Measurements from ENCODE around the gene MOCS2. TPM values are rescaled to one million over a fixed set of nuclear protein-coding genes. Genes with fewer than 3 reads are reported as not detected.
A peak's percentile ranks its signal among the peaks of the same experiment; 100 is the strongest.

MOCS2 gene
- total and polyA plus RNA-seq, 9 donors, result 39.6 to 51.8 (median 43.7) TPM

DNA sequence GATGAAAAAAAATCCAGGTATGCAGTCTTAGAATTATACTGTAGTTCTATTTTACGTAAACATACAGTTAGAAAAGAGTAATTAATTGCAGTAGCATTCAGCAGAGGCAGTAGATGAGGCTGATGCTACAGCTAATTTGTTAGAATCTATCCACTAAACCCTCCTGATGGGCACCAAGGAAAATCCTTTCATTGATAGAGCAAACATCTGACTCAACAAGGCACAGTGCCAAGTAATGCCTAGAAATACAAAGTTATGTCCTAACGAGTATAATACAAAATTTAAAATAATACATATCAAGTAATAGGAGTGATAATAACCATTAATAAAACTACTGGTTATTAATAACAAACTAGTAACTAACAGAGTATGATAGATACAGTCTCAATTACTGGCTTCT, 9.0 kb downstream of the MOCS2 start:
- Histone ChIP-seq H3K4me3 (ENCODE audit: low read length) (no peak overlapping the region), H3K4me1 (ENCODE audit: control insufficient read depth, insufficient read depth, low read length) (no peaks in the 10 kb centered on the region), H3K36me3 (ENCODE audit: control insufficient read depth, insufficient read depth, low read length) (peaks cover 22% of the 10 kb centered on the region), H3K9me3 (replicated peaks; ENCODE audit: control insufficient read depth, low read depth, low read length) (no peaks in the 10 kb centered on the region), H3K27me3 (ENCODE audit: control insufficient read depth, insufficient read depth, low read length) (no peaks in the 10 kb centered on the region), H3K27ac (ENCODE audit: low read length) (no peak overlapping the region)
- no CpG with 5 or more reads among the region's 2 CpGs for WGBS (ENCODE audit: insufficient coverage)
- no peak for DNase-seq

DNA sequence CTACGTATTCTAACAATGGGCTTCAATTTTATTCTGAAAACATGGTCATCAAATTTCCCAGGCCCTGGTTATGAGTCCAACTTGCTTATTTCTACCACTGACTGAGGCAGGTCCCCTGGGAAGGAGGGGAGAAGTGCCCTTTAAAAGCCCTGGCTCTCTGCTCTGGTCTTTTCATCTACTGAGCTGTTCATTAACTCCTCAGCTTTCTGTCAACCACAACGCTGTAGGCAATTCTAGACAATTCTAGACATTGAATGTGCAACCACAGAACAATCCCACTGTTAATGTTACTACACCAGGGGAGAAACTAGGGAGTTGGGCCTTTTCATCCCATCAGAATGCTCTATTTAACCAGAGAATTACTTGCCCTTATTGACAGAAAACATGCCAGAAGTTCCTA, 10.0 kb downstream of the MOCS2 start:
- DNase-seq, result no peak
- H3K27me3 ChIP-seq (ENCODE audit: control insufficient read depth, insufficient read depth, low read length), result no peaks in the 10 kb centered on the region
- H3K9me3 ChIP-seq (replicated peaks; ENCODE audit: control insufficient read depth, low read depth, low read length), result no peaks in the 10 kb centered on the region
- whole genome bisulfite sequencing (ENCODE audit: insufficient coverage), result 86% methylated on average over 1 of the region's 2 CpGs
- no peak overlapping the region for H3K27ac ChIP-seq (ENCODE audit: low read length)
- no peaks in the 10 kb centered on the region for H3K4me1 ChIP-seq (ENCODE audit: control insufficient read depth, insufficient read depth, low read length)
- H3K36me3 ChIP-seq (ENCODE audit: control insufficient read depth, insufficient read depth, low read length), result peaks cover 27% of the 10 kb centered on the region
- H3K4me3 ChIP-seq (ENCODE audit: low read length), result no peak overlapping the region

DNA sequence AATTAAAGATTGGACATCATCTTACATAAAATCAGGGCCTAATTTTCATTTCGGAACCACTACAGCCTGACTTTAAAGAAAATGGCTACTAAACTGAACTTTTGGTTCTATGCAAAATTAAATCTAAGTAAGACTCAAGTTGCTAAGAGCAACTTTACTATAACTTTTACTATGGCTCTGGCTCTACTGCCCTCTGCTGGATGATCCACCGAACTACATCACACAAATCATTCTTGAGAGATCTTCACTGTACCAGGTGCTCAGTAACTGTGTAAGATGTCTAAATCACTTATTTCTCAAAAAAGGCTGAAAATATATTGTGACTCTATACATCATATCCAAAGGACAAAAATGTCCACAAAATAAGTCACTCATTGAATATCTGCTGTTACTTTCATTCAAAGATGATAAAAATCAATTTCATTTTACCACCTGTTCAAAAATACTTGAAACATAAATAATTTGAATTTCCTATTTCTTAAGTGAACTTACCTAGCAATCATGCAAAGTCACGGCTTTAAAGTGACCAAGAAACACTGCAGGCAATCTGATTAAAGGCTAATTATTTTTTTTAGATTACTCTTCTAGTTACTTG, 13.5 kb downstream of the MOCS2 start:
- Histone ChIP-seq H3K27me3 (ENCODE audit: control insufficient read depth, insufficient read depth, low read length) (no peaks in the 10 kb centered on the region), H3K36me3 (ENCODE audit: control insufficient read depth, insufficient read depth, low read length) (peaks cover 24% of the 10 kb centered on the region), H3K27ac (ENCODE audit: low read length) (no peak overlapping the region), H3K9me3 (replicated peaks; ENCODE audit: control insufficient read depth, low read depth, low read length) (no peaks in the 10 kb centered on the region), H3K4me3 (ENCODE audit: low read length) (no peak overlapping the region), H3K4me1 (ENCODE audit: control insufficient read depth, insufficient read depth, low read length) (peaks cover 2% of the 10 kb centered on the region)
- DNase-seq, result peak; percentile 76
- no CpG with 5 or more reads among the region's 3 CpGs for WGBS (ENCODE audit: insufficient coverage)

DNA sequence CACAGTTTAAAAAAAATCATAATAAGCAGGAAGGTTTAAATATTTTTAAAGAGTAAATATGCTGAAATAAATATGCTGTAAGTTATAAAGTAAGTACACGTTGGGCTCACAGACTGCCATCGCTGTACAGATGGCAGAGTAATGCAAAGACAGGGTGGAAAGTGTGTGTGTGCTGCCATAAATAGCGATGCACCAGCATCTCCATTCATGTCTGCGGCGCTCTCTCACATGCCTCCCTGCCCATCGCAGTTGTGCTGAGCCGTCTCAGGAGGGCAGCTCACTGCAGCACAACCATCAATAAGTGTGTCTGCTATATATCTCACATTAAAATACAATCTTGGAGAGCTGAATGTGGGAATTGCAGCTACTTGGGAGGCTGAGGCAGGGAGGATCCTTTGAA, 14.3 kb downstream of the MOCS2 start:
- peak; percentile 59 for DNase-seq
- Histone ChIP-seq H3K27me3 (ENCODE audit: control insufficient read depth, insufficient read depth, low read length) (no peaks in the 10 kb centered on the region), H3K36me3 (ENCODE audit: control insufficient read depth, insufficient read depth, low read length) (peaks cover 21% of the 10 kb centered on the region), H3K4me1 (ENCODE audit: control insufficient read depth, insufficient read depth, low read length) (peaks cover 5% of the 10 kb centered on the region), H3K4me3 (ENCODE audit: low read length) (no peak overlapping the region), H3K27ac (ENCODE audit: low read length) (peak overlapping the region; percentile 50), H3K9me3 (replicated peaks; ENCODE audit: control insufficient read depth, low read depth, low read length) (no peaks in the 10 kb centered on the region)
- WGBS (ENCODE audit: insufficient coverage), result 69% methylated on average over 3 of the region's 7 CpGs

DNA sequence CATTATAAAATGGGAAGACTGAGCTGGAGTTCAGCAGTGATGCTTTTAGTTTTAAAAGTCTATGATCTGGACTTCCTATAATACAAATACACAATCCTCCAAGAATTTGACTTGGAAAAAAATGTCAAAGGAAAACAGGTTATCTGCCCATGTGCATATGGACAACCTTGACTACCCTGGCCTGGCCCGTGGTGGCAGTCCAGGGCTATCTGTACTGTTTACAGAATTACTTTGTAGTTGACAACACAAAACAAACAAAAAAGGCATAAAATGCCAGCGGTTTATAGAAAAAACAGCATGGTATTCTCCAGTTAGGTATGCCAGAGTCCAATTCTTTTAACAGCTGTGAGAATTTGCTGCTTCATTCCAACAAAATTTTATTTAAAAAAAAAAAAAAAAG, 17.3 kb downstream of the MOCS2 start:
- DNase-seq, result peak; percentile 44
- Histone ChIP-seq H3K9me3 (replicated peaks; ENCODE audit: control insufficient read depth, low read depth, low read length) (no peaks in the 10 kb centered on the region), H3K4me3 (ENCODE audit: low read length) (no peak overlapping the region), H3K27ac (ENCODE audit: low read length) (no peak overlapping the region), H3K36me3 (ENCODE audit: control insufficient read depth, insufficient read depth, low read length) (peaks cover 10% of the 10 kb centered on the region), H3K27me3 (ENCODE audit: control insufficient read depth, insufficient read depth, low read length) (no peaks in the 10 kb centered on the region), H3K4me1 (ENCODE audit: control insufficient read depth, insufficient read depth, low read length) (peaks cover 10% of the 10 kb centered on the region)
- whole genome bisulfite sequencing (ENCODE audit: insufficient coverage), result 60% methylated on average over 1 of the region's 2 CpGs

DNA sequence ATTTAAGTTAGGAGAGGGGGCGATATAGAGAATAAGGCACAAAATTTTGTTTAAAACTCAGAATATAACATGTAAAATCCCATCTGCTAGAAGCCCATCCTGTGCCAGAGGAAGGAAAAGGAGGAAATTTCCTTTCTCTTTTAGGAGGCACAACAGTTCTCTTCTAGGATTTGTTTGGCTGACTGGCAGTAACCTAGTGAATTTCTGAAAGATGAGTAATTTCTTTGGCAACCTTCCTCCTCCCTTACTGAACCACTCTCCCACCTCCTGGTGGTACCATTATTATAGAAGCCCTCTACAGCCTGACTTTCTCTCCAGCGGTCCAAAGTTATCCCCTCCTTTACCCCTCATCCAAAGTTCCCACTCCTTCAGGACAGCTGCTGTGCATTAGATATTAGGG, 18.3 kb downstream of the MOCS2 start:
- Histone ChIP-seq H3K9me3 (replicated peaks; ENCODE audit: control insufficient read depth, low read depth, low read length) (no peaks in the 10 kb centered on the region), H3K27ac (ENCODE audit: low read length) (peak overlapping the region; percentile 9), H3K36me3 (ENCODE audit: control insufficient read depth, insufficient read depth, low read length) (peaks cover 6% of the 10 kb centered on the region), H3K27me3 (ENCODE audit: control insufficient read depth, insufficient read depth, low read length) (no peaks in the 10 kb centered on the region), H3K4me3 (ENCODE audit: low read length) (no peak overlapping the region), H3K4me1 (ENCODE audit: control insufficient read depth, insufficient read depth, low read length) (peaks cover 13% of the 10 kb centered on the region)
- WGBS (ENCODE audit: insufficient coverage), result no CpG with 5 or more reads among the region's 2 CpGs
- DNase-seq, result peak; percentile 41

DNA sequence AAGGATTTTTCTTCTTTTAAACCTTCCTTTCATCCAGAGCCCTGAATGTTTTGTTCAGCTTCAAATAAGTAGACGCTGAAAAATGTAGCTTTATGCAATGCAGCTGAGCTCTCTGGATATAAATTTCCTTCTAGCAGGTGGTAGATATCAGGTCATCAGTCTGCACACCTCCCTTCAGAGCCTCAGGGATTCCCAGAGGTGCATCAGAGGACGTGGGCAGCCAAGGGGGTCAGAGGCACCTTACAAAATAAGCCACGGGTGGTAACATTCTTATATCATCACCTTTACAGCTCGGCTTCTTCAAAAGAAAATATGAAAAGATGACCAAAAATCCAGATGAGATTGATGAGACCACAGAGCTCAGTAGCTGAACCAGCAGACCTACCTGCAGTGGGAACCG, 19.3 kb downstream of the MOCS2 start:
- H3K4me3 ChIP-seq (ENCODE audit: low read length), result no peak overlapping the region
- peaks cover 14% of the 10 kb centered on the region for H3K4me1 ChIP-seq (ENCODE audit: control insufficient read depth, insufficient read depth, low read length)
- peaks cover 3% of the 10 kb centered on the region for H3K36me3 ChIP-seq (ENCODE audit: control insufficient read depth, insufficient read depth, low read length)
- no peaks in the 10 kb centered on the region for H3K9me3 ChIP-seq (replicated peaks; ENCODE audit: control insufficient read depth, low read depth, low read length)
- 80% methylated on average over 1 of the region's 5 CpGs for WGBS (ENCODE audit: insufficient coverage)
- H3K27ac ChIP-seq (ENCODE audit: low read length), result no peak overlapping the region
- H3K27me3 ChIP-seq (ENCODE audit: control insufficient read depth, insufficient read depth, low read length), result no peaks in the 10 kb centered on the region
- DNase-seq, result no peak

DNA sequence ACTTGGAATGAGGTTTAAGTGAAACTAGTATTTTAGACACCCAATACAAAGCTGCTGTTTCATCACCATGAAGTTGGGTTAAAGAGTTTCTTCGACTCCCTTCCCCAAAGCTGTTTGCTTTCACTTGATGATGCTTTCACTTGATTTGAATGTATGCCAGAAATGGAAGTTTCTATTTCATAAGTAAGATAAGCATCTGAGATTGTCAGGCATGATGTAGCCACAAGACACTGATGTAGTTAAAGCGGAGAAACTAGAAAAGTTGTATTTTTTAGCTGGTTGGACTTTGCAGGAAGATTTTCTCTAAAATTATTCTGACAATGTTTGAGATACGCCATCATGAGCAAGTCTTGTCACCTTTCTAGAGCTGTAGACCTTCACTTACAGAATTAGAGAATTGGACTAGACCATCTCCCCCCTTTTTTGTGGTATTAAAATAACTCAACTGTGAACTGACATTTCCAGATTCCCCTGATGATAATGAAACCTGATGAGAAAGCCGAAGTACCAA, 20.0 kb downstream of the MOCS2 start:
- no peak for DNase-seq
- Histone ChIP-seq H3K4me3 (ENCODE audit: low read length) (no peak overlapping the region), H3K4me1 (ENCODE audit: control insufficient read depth, insufficient read depth, low read length) (peaks cover 16% of the 10 kb centered on the region), H3K27me3 (ENCODE audit: control insufficient read depth, insufficient read depth, low read length) (no peaks in the 10 kb centered on the region), H3K9me3 (replicated peaks; ENCODE audit: control insufficient read depth, low read depth, low read length) (no peaks in the 10 kb centered on the region), H3K27ac (ENCODE audit: low read length) (no peak overlapping the region), H3K36me3 (ENCODE audit: control insufficient read depth, insufficient read depth, low read length) (no peaks in the 10 kb centered on the region)
- WGBS (ENCODE audit: insufficient coverage), result 100% methylated on average over 1 of the region's 4 CpGs

DNA sequence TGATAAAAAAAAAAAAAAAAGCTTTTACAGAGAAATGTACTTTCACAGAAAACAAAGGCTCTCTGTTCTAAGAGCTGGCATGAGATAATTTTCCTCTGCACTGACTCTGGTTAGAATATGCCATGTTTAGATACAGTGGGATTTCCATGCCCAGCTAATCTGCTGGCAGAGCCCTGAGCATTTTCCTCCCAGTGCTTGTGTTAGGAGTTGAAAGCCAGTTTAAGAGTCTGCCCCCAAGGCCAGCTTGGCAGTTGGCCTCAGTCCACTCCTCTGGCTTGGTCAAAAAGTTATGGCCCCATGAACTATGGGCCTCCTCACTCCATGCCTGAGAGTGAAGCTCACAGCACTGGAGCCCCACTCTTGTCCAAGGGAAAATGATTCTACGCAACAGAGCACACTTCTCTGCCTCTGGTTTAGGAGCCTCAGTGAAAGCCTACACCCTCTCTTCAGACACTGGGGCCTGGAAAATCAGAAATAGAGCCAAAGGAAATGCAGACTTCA, 21.9 kb downstream of the MOCS2 start:
- H3K4me3 ChIP-seq (ENCODE audit: low read length), result no peak overlapping the region
- H3K27ac ChIP-seq (ENCODE audit: low read length), result peak overlapping the region; percentile 36
- H3K9me3 ChIP-seq (replicated peaks; ENCODE audit: control insufficient read depth, low read depth, low read length), result no peaks in the 10 kb centered on the region
- no peaks in the 10 kb centered on the region for H3K27me3 ChIP-seq (ENCODE audit: control insufficient read depth, insufficient read depth, low read length)
- peak; percentile 89 for DNase-seq
- 50% methylated on average over 1 of the region's 1 CpG for WGBS (ENCODE audit: insufficient coverage)
- no peaks in the 10 kb centered on the region for H3K36me3 ChIP-seq (ENCODE audit: control insufficient read depth, insufficient read depth, low read length)
- peaks cover 20% of the 10 kb centered on the region for H3K4me1 ChIP-seq (ENCODE audit: control insufficient read depth, insufficient read depth, low read length)

DNA sequence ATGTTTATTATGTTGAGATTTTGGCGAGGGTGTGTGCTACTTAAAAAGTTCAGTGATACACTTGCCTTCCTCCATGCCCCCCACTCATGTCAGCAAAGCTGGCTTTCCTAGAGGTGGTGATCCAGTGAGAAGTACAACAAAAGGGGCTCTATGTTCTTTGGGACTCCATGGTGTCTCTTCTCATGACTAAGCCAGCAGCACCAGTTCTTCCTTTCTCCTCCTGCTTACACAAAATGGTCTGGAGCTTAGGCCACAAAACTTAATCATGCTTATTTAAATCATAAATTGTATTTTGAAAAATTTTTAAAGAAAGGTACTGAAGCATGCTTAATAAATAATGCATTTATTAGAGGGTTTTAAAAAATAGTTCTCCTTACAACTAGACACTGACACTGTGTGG, 22.4 kb downstream of the MOCS2 start:
- no CpG with 5 or more reads among the region's 1 CpG for WGBS (ENCODE audit: insufficient coverage)

More for the DNA sequence above, 22.4 kb downstream of the MOCS2 start:
- H3K9me3 ChIP-seq (replicated peaks; ENCODE audit: control insufficient read depth, low read depth, low read length), result no peaks in the 10 kb centered on the region
- H3K27ac ChIP-seq (ENCODE audit: low read length), result peak overlapping the region; percentile 21
- H3K4me1 ChIP-seq (ENCODE audit: control insufficient read depth, insufficient read depth, low read length), result peaks cover 20% of the 10 kb centered on the region
- H3K36me3 ChIP-seq (ENCODE audit: control insufficient read depth, insufficient read depth, low read length), result no peaks in the 10 kb centered on the region
- no peak overlapping the region for H3K4me3 ChIP-seq (ENCODE audit: low read length)
- H3K27me3 ChIP-seq (ENCODE audit: control insufficient read depth, insufficient read depth, low read length), result no peaks in the 10 kb centered on the region
- DNase-seq, result no peak

Data from muscle of leg (tissue), 11 donors.